Ureter (tissue), 1 donor: Measurements from ENCODE around the gene IL1RAPL1. TPM values are rescaled to one million over a fixed set of nuclear protein-coding genes. Genes with fewer than 3 reads are reported as not detected.

Source experiments
- DNase-seq: peaks from one replicate; pipeline ENCODE4 v3.0.0-alpha.2; 2020; ENCODE audit warnings: low spot score
- total RNA-seq: library from RNA; stranded (reverse); gene quantifications from one replicate; pipeline ENCODE4 v1.2.4, GENCODE V29; 2023
- donor health status: DM: yes; HTN: yes; CAD: no.

IL1RAPL1 gene
- total RNA-seq, 1 donor from 2014 or later = 0.49 TPM

DNA sequence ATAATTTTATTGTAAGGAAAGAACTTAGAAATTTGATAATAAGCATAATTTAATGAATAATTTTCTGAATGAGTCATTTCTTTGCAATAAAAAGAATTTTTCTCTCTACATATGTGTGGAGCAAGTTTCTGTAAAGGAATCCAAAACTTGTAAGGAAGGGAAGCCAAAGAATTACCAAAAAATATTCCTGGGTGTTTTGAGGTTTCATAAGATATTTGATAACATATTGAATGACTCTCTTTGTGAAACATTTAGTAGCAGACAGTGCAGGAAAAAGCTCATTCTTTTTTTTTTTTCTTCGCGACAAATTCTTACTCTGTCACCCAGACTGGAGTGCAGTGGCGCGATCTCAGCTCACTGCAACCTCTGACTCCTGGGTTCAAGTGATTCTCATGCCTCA lies 1159.1 kb downstream of the IL1RAPL1 start:
- DNase-seq = no peak

DNA sequence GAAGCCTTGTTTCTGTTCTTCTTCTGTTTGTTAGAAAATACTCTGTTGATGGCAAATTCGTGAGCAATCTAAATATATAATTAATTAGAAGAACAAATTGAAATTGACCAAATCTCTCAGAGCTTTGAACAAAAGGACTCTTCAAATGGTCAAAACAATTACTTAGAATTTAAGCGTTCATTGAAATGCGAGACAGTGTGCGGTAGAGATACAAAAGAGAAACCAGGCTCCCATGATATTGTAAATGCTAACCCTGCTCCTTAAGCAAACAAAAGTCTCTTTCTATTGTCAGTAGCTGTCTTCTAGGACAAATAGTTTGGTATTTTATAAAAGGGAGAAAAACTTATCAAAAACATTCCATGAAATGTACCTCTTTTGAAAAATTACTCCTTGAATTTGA lies 1174.8 kb downstream of the IL1RAPL1 start:
- no peak for DNase-seq

DNA sequence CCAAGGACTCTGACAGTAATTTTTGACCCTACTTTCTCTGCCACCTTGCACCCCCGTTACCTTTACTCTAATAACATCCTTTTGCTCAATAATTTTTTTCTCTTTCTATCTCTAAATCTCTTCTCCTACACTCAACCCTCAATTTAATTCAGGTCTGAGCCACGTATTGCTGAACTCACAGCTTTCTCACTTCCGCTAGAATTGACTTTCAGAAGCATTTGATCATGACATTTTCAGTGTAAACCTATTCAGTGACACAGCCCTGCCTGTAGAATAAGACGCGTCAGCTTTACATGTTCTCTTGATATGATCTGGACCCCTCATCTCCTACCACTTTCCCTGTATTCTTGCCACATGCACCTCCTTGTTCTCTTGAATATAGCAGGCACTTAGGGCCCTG lies 1188.6 kb downstream of the IL1RAPL1 start:
- no peak for DNase-seq

DNA sequence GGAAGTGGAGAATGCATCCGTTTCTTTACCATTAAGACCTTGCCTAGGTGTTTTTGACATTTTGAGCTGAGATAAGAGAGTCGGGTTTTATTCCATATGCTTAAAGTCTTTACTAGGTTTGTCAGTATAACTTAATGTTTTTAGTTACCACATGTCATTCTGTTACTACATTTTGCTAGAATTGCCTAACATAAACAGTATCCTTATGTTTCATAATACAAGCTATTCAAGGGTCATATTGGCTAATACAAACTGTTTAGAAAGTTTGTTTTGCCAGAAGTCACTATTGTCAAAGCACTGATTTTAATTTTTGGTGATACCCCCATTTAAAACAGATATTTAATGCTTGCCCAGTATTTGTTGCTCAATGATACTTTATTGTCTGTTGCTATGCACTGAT lies 1200.4 kb downstream of the IL1RAPL1 start:
- DNase-seq = no peak

DNA sequence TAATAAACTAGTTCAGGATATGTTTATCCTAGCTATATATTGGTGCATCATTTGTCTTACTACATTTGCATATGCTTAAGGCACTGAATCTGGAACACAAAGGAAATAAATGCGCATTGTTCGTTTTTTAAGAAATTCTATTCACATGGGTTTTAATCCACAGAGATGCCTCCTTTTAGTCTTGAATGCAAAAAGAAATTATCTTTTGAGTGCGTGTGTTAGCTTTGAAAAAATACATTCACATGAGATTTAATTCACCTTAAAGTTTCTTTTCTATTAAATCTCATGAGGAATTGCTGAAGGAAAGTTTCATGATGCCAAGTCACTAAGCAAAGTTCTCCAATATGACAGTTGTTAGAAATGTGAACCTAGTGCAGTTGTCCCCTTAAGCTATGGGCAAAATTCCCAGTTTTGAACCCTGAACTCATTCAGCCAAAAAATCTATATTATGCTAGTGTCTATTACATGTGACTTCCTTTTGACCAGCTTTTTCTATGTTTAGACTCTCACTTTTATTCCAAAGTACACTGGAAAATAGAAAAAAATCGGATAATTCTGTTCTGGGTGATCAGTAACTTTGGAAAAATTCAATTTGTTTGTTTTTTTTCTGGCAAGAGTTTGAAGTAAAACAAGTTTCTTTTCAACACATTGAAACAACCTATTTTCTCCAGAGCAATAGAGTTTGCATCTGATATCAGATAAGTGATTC lies 1201.9 kb downstream of the IL1RAPL1 start:
- no peak for DNase-seq

DNA sequence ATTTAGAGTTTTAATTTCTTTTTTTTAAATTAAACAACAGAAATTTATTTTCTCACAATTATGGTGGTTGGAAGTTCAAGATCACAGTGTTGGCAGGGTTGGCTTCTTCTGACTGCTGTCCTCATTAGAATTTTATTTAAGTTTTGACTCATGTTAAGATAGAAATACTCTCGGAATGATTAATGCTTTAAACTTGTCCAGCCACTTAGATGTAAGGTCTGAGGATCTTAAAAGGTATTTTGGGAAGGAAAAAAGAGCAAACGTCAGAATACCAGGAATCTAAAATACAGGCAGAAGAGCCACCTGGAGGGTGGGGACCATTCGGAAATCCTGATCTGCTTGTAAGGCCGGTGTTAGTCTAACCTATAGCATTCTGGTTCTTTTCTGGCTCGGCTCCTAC lies 1205.1 kb downstream of the IL1RAPL1 start:
- DNase-seq = no peak

DNA sequence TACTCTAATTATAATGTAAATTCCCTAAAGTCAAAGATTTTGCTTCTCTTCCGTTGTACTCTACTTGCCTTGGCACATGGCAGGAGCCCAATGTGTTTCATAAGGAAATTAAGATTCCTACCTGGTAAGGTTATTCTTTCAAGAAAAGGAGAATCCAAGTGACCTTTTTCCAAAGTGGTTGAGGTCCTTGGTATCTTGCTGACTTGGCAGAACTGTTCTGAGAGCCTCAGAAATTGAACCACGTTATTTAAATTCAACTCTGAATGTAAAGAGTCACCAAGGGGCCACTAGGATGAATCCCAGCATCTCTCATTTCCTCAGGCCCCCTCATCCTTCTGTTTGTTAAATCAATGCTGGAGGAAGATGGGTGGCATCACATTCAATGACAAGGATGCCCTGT lies 1209.9 kb downstream of the IL1RAPL1 start:
- DNase-seq = no peak

DNA sequence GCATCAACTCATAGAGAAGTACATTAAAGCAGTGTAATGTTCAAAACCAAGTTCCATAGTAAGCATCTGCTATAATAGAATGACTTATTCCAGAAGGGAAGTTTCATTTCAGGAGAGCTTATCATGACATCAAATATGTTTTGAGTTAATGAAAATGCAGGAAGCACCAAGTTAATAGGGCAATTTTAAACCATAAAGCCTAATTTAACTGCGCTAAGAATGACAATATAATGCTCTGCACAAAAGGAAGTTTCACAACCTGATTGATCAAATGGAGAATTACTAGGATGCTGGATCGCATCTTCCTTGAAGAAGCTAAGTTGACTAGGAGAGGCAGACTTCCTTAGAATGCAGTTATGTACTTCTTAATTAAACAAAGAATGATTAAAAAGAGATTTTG lies 1211.2 kb downstream of the IL1RAPL1 start:
- DNase-seq = no peak

DNA sequence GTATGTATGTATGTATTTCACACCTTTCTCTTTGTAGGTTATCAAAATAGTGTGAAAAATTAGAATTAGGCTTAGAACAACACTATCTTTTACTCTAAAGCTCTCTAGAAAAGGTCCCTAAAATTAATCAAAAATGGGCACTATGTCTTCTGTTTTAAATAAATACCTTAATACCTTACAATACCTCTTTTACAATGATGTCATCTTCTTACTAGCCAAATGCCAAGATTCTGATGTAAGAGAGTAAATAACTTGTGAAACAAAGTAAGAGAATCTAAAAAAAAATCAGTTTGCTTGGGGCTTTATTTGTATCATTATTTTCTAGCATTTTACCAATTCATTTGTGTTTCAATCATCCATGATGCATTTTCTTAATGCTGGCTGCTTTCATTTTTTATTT lies 1225.9 kb downstream of the IL1RAPL1 start:
- DNase-seq = no peak

DNA sequence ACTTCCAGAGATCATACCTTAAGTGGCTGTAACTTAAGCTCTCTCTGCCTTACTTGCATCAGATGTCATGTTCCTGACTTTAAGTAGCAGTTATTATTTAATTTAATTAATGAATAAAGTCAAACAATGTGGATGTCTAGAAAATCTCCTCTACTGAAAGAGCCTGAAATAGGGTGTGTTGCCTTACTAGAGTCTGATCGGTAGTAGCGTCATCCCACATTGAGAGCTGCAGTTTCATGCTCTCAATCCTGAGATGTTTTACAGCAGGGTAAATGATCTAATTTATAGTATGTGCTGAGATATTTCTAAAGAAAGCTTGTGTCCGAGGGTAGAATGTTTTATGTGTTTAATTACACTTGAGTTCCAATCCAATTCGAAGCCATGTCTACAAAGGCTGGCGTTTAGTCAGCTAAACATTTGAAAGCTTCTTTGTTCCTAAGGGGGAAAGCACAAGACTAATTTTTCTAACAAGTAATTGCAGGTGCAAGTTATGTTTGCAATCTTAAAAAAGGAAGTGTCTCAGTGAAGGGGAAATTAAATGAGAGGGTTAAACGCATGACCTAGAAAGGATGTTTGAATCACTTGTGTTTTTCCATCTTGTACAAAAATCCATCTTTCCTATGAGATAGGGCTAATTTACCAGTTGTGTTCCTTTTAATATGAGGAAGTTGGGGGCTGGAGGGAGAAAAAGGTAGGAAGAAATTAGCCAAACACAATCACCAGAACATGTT lies 1237.1 kb downstream of the IL1RAPL1 start:
- DNase-seq = no peak

DNA sequence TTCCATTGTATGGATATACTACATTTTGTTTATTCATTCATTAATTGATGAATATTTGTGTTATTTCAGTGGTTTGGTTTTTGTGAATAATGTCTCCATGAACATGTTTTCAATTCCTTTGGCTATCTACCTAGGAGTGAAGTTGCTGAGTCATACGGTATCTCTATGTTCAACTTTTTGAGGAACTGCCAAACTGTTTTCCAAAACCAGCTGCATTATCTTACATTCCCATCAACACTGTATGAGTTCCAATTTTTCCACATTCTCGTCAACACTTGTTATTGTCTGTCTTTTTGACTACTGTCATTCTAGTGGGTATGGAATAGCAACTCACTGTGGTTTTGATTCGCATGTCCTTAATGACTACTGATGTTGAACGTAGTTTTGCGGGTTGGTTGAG lies 1239.5 kb downstream of the IL1RAPL1 start:
- no peak for DNase-seq

DNA sequence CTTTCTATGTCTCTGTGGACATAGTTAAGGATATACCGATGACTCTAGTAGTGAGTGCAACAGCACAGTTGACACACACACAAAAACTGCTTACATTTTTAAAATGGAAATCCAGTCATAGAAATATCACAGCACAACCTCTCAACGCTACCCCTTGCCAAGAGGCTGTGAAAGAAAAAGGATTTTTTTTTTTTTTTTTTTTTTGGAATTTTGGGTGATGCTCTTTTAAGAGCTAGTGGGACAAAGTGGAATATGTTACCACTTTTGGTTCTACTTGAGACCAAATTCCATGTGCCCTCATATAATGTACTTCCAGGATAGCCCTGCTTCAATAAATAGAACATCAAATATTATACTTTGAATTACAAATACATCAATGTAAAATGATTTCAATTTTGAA lies 1247.1 kb downstream of the IL1RAPL1 start:
- DNase-seq = no peak

DNA sequence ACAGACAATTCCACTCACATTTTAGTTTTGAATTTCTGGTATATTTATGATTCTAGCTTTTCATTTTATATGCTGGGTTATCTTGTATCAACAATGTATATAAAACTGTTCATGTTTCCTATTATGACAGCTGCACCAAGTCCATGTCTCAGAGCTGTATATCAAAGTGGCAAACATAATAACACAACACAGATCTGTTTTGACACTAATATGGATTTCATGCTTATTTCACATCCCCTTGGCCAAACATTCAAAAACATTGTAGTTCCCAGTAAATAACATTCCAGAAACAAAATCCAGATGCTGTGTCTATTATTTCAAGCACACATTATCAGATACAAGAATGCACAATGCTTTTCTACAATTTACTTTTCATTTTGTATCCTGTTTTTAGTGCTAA lies 1247.5 kb downstream of the IL1RAPL1 start:
- DNase-seq = no peak

DNA sequence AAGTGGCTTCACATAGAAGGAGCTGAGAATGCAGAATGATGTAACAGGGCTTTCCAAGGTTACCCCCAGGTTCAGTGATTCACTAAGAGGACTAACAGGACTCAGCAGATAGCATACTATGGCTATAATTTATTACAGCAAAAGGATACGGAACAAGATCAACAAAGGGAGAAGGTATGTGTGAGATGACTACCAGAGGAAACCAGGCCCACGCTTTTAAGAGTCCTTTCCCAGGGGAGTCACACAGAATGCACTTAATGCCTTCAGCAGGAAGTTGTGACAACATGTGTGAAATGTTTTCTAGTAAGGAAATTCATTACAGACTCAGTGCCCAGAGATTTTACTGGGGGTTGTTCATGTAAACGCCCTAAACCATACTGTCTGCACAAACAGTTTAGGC lies 1254.5 kb downstream of the IL1RAPL1 start:
- DNase-seq = no peak

DNA sequence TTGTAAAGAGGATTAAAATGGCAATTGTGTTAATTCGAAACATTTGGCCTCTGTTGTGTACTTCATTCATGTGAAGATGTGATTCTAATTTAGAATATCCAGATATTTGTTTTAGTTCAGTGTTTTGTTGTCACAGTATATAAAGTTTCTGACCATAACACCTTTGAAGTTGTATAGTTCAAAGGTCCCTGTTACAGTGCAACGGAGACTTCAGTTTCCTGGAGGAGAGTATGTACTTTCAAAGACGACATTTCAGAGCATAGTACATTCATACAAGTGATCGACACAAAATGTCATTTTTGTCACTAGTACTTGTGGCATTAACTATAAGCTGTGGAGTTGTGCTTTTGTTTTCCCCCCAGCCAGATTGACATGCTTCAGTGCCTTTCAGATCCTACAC lies 1255.3 kb downstream of the IL1RAPL1 start:
- no peak for DNase-seq

DNA sequence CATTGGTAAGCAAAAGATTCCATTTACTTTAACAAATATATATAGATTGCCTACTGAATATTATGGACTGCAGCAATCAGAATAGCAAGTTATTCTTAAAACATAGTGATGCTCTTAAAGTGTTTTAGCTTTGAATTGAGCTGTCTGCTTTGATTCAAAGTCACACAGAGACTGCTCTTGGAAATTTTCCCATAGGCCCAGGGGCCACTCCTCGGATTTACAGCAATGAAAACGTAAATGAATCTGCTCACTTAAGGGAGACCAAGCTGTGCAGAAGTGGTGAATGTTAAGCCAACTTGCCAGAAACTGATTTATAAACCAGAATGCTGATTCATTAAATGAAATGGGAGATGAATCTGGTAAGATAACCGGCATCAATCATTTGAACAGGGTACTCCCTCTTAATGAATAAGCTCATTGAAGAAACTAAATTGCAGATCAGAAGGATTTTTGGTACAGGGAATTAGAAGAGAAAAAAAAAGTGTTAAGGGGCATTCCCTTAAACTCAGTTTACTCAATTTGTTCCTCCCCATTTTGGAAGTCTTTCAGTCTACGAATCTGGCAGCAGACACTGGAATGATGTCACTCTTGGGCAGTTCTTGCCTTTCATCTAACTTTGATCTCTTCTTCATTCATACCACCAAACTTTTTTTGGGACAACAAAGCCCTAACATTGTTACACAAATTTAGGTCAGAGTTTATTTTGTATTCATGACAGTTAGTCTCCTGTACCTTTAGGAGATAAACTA lies 1264.8 kb downstream of the IL1RAPL1 start:
- no peak for DNase-seq

DNA sequence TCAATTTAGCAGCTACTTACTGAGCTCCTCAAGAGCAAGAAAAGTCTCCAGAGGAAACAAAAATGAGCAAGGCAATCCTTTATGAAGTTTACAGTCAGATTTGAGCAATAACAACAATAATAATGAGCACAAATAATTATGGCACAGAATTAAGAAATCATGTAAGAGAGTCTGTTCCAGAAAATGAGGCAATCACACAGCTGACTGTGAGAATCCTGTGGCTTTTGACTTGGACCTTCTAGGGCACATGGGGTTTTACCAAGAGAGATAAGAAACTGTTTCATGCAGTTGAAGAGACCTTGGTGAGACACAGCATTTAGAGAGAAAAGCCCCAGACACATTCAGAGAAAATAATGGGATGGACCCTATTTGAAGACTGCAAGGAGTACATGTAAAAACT lies 1265.5 kb downstream of the IL1RAPL1 start:
- no peak for DNase-seq

DNA sequence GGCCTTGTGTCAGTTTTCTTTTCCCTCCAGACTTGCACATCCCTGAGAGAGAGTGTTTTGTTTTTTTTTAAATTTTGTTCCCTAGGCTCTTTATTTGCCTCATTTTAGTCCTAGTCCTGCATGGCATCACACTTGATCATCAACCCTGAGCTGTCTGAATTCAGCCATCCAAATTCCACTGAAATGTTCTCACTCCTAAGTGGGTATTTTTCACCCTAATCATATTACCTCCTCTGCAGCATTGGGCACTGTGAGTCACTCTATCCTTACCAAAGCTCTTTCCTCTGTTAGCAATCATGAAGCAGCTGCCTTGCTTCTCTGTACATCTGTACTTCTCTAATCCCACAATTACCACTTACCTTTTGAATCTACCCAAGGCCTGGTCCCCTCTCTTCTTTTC lies 1271.5 kb downstream of the IL1RAPL1 start:
- no peak for DNase-seq

DNA sequence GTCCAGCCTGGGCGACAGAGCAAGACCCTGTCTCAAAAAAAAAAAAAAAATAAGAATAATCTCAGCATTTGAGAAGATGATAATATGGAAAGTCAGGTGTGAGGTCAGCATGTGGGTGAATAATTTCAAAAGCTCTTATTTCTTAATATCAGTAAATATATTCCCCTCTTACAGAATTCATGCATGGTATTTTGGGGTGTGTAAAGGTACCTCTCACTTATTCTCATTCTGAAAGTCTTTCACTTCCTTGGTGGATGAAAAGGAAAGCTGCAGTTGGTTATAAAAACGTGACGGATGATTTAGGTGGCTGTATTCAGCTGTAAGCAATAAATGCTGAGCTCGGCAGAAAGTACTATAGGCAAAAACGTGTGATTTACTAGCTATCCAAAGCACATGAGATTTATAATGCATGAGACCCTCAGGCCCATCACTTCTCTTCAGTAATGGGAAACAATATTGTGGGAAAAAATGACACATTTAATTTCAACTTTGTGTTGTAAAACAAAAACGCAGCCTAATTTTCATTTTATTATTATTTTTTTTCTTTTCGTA lies 1275.0 kb downstream of the IL1RAPL1 start:
- DNase-seq = no peak

DNA sequence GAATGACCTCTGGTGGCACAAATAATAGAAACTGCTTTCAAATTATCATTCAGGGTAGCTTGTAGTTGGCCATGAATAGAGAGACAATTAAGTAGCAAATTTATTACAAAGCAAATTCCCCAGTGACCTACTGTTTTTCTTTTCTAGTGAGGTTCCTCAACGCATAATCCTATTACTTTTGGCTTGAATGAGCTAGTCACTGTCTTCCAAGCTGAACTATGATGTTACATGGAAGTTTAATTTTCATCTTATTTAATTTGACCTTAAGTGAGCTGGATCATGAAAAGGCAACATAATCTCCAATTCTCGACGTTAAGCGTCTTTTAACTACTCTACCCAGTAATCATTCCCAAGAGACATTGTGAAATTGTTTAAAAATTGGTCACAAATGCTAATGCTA lies 1280.7 kb downstream of the IL1RAPL1 start:
- DNase-seq = no peak

DNA sequence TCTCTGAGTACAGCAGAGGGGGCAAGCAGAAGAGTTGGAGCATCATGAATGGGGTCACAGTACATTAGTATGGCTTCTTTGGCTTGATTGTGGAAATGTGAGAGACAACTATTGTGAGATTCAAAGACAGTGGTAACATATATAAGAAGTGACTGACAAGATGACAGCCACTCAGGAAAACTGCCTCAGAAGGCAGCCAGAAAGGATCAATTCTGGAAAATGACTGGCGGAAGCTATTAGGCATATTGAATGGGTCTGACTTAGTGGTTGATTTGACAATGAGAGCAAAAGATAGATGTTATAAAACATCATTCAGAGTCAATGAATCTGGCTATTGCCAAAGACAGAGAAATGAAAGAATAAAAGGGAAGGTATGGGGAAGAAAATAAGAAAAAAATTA lies 1282.6 kb downstream of the IL1RAPL1 start:
- DNase-seq = no peak

DNA sequence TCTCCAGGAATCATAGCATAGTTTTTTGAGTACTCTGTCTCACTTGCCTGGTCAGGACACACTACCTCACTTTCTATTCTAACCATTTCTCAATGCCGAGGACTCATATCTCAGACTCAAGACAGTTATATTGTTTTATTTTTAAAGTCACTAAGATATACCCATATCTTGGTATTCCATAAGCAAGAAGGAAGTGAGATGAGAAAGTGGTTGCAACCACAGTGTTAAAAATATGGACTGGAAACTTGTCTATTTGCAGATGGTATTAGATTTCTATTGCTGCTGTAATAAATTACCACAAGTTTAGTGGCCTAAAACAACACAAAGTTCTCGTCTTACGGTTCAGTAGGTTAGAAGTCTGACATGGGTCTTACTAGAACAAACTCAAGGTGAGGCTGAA lies 1283.4 kb downstream of the IL1RAPL1 start:
- DNase-seq = no peak

DNA sequence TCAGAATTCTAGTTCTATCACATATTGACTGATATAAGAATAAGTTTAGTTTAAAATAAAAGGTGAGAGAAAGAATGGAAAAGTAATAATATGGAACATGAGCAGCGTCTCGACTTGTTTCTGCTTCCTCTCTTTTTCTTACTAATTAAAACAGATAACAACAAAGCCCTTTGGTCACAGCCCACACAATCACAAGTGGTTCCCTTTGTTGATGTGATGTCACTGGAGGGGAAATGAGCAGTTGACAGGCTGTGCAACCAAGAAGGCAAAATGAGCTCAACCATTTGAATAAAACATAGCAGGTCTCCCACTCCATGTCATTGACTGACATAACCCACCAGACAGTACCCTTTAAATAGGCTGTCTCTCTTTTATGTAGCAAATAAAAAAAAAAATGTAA lies 1285.6 kb downstream of the IL1RAPL1 start:
- DNase-seq = no peak
